TTC549 (cell line): ENCODE data around the gene GALNTL6.

Experiments
- FAIRE-seq: peaks from 2 replicates; lab custom pipeline; 2012; peaks lifted over from hg19 to GRCh38; lab: Jason Lieb, UNC

GALNTL6 gene

GRCh38 chr4:172573899-172574298 is 760.7 kb downstream of the GALNTL6 start:
- no peak for FAIRE-seq

- FAIRE-seq: no peak
These were observed 765.5 kb downstream of the GALNTL6 start for GRCh38 chr4:172578712-172579111.

GRCh38 chr4:172584816-172585215 is 771.6 kb downstream of the GALNTL6 start:
- no peak for FAIRE-seq

GRCh38 chr4:172596206-172596605 is 783.0 kb downstream of the GALNTL6 start:
- no peak for FAIRE-seq

- no peak for FAIRE-seq
These were observed 786.4 kb downstream of the GALNTL6 start for GRCh38 chr4:172599554-172599953.

- FAIRE-seq: no peak
These were observed 788.0 kb downstream of the GALNTL6 start for GRCh38 chr4:172601195-172601594.

- no peak for FAIRE-seq
These were observed 806.0 kb downstream of the GALNTL6 start for GRCh38 chr4:172619218-172619617.

GRCh38 chr4:172619798-172620197 is 806.6 kb downstream of the GALNTL6 start:
- FAIRE-seq: no peak

GRCh38 chr4:172628263-172628662 is 815.1 kb downstream of the GALNTL6 start:
- FAIRE-seq: no peak

GRCh38 chr4:172630280-172630679 is 817.1 kb downstream of the GALNTL6 start:
- FAIRE-seq: no peak

- no peak for FAIRE-seq
These were observed 818.6 kb downstream of the GALNTL6 start for GRCh38 chr4:172631832-172632231.

- no peak for FAIRE-seq
These were observed 835.3 kb downstream of the GALNTL6 start for GRCh38 chr4:172648471-172648870.

- FAIRE-seq: no peak
These were observed 835.9 kb downstream of the GALNTL6 start for GRCh38 chr4:172649143-172649542.

GRCh38 chr4:172650758-172651530 is 837.7 kb downstream of the GALNTL6 start:
- FAIRE-seq: no peak

- no peak for FAIRE-seq
These were observed 838.8 kb downstream of the GALNTL6 start for GRCh38 chr4:172651961-172652360.

GRCh38 chr4:172652369-172652768 is 839.2 kb downstream of the GALNTL6 start:
- no peak for FAIRE-seq

GRCh38 chr4:172653676-172654075 is 840.5 kb downstream of the GALNTL6 start:
- no peak for FAIRE-seq

- FAIRE-seq: no peak
These were observed 841.3 kb downstream of the GALNTL6 start for GRCh38 chr4:172654457-172654856.

GRCh38 chr4:172656055-172656454 is 842.9 kb downstream of the GALNTL6 start:
- FAIRE-seq: no peak

- FAIRE-seq: no peak
These were observed 843.9 kb downstream of the GALNTL6 start for GRCh38 chr4:172657081-172657480.

- FAIRE-seq: no peak
These were observed 847.0 kb downstream of the GALNTL6 start for GRCh38 chr4:172660251-172660650.

- FAIRE-seq: no peak
These were observed 848.9 kb downstream of the GALNTL6 start for GRCh38 chr4:172662113-172662512.

- no peak for FAIRE-seq
These were observed 853.6 kb downstream of the GALNTL6 start for GRCh38 chr4:172666711-172667368.

- FAIRE-seq: no peak
These were observed 861.6 kb downstream of the GALNTL6 start for GRCh38 chr4:172674811-172675210.
